Stimulated activated CD4-positive, alpha-beta T cell treated with anti-CD3 and anti-CD28 coated beads, Interleukin-15, amount 100 ng/mL, for 24 hours (primary cell): ENCODE measurements around the gene RETNLB.

ENCODE experiments used
- DNase-seq: peaks from one replicate; pipeline ENCODE4 v3.0.0-alpha.2; 2020

RETNLB gene, protein sequence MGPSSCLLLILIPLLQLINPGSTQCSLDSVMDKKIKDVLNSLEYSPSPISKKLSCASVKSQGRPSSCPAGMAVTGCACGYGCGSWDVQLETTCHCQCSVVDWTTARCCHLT

DNA sequence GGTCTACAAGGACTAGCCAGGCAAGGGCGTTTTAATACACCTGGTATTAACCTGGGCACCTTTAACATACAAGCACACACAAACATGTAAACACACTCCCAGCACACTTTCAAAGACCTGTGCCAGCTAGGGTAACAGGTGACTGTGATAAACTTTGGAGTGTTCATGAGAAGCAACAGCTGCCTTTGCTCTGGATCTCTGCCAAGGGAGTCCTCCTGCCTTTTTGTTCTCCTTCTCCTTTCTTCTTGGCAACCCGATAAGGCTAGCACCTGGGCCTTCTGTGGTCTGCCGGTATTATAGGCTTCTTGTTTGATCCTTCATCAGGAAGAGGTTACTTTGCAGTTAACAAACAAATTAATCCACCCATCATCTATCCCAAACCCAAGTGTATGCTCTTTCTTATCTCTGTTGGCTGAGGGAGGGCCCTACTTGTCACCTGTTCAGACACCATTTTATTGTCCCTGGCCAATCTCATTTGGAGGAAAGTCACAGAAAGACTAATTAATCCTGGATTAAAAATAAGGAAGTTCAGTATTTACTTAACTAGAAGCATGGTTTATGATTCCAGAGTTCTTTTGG is at the start of gene RETNLB:
RETNLB (minus strand) TSS at position 7 of the 579 bp plus-strand sequence. CDS start 225 bp downstream, outside the sequence.
- no peak for DNase-seq

DNA sequence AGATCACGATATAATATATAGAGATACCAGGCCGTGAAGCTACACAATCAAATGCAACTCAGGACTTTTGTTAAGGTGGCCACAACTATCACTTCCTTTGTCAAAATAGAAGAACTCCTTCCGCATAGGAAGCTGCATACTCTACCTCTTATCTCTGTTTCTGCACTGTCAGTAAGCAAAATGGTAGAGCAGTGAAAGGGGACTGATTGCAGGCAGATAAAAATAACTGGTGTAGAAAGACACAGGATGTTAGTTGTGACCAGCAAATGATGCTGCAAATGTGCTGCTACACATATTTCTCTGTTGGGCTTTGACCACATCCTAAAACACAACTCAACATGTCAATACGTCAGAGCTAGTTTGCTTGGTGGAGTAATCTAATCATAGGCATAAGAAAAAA is 49.1 kb upstream of the RETNLB start:
- DNase-seq: no peak

DNA sequence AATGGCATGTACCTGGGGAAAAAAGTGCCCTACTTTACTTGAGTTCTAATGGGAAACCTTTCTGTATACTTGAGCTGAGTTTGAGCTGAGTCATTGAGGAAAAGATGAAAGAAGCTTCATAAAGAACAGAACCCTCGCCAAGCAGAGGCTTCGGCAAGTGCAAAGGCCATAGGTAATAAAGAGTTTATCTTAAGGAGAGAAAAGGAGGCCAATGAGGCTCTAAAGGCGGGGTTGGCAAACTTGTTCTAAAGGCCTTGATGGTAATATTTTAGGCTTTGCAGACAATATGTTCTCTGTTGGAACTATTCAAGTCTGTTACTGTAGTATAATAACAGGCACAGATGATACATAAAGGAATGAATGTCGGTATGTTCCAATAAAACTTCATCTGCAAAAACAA is 47.8 kb upstream of the RETNLB start:
- DNase-seq: no peak

DNA sequence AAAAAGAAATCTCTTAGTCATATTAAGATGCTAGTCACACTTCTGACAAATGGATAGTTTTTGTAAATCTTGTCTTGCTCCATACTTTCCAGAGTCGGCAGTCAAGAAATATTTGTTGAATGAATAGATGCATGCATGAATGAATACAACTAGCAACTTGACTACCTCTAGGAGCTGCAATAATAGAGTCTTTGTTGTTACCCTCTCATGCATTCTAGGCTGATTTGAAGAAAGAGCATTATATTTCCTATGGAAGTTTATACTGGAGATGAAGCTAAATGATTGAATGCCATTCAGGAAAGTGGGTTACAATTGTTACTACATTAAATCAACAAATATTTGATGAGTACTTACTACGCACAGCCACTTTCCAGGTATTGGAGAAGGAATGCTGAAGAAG is 47.2 kb upstream of the RETNLB start:
- DNase-seq: no peak

DNA sequence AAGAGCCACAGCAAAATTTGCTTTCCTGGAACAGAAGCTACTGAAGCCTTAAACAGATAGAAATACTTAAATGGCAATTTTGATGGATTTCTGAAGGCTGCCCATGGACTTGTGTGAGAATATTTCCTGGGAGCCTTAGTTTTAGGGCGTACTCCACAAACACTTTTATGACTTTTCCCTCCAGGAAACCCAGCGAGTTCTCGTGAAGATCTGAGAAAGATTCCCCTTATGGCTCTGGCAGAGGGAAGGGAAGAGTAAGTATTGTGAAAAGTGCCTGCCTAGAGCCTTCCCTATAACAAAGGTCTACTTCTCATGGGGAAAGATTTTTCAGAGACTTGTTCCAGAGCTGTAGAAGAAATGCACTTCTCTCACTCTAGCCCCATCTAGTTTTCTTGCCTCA is 34.3 kb upstream of the RETNLB start:
- no peak for DNase-seq

DNA sequence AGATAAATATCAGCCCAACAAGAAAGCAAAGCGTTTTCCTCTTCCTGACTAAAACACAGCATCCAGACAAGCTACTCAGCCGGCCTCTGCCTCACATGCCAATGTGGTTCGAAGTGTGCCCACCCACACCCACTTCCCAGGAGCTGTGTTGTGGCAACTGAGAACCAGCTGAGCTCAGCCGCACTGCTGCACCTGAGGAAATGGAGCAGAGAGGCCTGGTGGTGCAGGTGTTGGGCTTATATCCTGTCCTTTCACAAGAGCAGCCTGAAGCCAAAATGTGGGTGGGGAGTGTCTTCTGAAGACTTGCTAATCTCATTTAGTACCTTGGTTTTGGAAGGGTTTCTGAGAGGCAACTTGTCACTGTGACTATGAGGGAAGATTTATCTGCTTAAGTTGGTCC is 23.0 kb upstream of the RETNLB start:
- DNase-seq: peak; percentile 32

DNA sequence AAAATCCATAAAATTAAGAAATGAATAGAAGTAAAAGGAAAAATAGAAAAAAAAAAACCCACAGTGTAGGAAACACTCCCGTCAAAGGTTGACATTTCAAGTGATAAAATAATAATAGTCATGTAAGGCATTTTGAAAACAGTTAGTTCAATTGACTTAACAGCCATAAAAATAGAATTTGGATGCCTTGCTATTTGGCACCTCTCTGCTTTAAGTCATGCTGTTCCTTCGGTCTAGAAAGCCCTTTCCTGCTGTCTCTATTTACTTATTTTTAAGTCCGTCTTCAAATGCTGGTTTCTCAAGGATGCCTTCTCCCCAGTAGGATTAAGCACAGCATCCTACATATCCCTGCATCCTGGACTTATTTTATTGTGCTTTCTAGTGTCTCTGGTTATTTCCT is 22.3 kb upstream of the RETNLB start:
- no peak for DNase-seq

DNA sequence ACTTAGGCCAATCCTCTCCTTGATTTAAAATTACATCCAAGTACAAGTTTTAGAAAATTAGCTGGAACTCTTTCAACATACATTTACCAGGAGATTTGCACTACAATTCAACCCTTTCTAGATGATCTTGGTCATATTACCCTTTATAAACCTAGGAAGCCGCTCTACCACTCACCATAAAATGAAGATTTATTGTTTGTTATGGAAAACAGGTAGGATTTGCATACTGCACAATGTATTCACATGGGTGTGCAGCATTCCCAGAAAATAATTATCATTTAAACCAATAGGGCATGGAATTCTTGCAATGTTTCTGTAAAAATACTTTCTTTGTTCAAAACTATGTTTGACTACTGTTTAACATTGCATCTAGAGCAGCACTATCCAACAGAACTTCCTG is 18.4 kb upstream of the RETNLB start:
- DNase-seq: no peak

DNA sequence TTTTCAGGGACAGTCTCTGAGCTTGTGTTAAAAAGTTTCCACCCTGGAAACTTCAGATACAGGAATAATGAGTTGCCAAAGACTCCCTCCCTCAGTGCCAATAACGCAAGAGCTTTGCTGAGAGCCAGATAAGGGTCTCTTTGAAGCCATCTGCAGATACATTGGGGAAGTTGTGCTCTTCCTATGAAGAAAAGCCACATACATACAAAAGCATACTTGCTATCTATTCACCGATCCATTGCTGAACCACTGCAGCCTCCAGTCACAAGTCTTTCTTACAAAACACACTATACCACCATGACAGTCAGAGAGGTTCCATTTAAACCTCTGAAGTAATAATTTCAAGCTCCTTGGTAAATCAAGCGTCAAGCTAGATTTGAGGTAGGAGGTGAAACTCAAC is 10.0 kb upstream of the RETNLB start:
- no peak for DNase-seq

DNA sequence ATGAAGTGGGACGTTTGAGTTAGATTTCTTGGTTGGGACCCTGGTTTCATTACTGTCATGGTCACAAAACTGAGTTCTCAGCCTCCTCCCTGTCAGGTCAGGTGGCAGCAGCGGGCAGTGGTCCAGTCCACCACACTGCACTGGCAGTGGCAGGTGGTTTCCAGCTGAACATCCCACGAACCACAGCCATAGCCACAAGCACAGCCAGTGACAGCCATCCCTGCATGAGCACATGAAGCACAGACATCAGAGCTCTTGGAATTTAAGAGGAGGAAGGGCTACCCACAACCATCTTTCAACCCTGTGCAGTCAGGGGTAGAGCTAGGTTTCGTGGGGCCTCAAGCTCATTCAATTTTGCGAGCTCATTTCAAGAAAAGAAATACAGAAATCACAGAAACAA is 1.5 kb downstream of the RETNLB start:
- no peak for DNase-seq

DNA sequence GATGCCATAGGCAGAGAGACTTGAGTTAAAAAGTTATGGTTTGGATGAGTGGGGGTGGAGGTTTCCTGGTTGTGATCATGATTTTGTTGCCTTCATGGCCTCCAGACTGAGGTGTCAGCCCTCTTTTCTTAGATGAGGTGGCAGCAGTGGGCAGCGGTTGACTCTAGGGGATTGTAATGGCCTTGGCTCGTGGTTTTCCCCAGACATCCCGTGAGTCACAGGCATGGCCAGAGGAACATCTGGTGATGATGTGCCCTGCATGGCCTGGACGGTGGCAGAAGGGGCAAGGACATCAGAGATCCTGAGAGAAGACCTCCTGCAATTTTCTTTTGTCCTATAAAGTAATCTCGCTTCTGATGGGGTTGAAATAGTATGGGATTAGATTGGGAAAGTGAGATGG is 12.4 kb downstream of the RETNLB start:
- no peak for DNase-seq

DNA sequence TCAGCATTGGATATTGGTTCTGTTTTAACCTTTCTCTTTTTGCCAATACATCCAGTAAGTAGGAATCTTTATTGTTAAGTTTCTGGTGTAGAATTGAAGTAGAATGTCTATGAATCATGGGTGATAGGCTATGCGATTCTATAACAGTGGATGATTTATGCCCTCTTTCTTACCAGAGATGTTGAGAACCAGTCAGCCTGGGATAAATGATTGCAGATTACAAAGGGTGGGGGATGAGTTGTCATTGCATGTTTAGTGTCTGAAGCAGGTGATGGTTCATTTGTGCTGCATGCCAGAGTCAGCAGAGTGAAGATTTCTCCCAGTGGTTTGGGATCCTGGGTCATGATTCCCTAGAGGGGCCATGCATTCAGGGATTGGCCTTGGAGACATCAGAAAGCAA is 14.3 kb downstream of the RETNLB start:
- DNase-seq: no peak

DNA sequence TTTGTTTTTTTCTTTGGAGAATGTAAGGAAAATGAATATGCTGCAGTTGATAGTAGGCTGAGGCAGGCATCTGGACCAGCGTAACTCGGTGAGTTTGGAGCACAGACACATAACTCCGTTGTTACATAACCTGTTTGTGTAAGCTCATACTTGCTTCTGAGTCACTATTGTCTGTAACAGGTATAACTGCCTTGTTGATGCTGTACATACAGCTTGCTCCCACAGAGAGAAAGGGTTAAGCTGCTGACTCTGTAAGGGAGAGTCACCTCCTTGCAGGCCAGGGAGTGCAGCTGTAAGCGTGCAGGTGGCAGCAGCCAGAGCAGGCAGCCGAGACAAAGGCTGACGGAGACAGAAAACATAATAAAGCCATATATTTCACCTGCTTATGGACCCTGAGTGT is 20.4 kb downstream of the RETNLB start:
- no peak for DNase-seq

DNA sequence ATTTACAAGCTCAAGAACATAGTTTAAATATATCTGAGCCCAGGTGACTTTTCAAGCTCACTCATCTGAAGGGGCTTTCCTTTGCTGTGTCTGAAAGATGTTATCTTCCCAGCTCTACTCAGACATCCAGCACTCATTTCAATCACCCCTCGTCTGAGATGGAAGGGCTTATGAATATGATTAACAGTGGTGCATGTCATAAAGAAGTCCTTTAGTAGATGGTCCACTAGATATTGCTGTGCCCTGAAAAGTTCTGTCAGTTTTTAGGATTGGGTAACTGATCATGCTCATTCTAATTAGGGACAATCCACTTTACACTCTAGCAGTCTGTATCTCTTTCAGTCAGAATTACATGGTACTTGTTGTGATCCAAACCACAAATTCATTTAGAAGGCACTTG is 28.3 kb downstream of the RETNLB start:
- DNase-seq: no peak

DNA sequence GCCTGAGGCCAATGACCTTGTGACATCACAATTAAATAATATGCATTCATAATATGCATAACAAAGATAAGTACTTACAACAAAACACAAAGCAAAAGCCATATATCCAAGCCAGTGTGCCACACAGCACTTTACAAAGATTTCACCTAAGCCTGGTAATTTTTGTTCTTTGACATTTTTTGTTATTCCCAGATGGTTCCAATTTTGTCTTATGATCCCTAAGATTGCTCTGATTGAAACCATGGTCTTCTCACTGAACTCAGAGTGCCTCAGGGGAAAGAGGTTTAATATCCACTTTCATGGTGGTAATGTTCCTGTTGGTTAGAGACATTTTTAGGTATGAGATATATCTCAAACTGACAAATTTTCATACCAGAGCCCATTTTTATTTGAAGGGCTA is 29.1 kb downstream of the RETNLB start:
- no peak for DNase-seq

DNA sequence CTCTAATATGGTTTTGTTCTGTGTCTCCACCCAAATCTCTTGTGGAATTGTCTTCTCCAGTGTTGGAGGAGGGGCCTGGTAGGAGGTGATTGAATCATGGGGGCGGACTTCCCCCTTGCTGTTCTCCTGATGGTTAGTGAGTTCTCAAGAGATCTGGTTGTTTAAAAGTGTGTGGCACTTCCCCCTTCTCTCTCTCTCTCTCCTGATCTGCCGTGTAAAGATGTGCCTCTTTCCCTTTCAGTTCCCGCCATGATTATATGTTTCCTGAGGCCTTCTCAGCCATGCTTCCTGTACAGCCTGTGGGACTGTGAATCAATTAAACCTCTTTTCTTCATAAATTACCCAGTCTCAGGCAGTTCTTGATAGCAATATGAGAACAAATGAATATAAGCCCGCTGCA is 33.1 kb downstream of the RETNLB start:
- no peak for DNase-seq

DNA sequence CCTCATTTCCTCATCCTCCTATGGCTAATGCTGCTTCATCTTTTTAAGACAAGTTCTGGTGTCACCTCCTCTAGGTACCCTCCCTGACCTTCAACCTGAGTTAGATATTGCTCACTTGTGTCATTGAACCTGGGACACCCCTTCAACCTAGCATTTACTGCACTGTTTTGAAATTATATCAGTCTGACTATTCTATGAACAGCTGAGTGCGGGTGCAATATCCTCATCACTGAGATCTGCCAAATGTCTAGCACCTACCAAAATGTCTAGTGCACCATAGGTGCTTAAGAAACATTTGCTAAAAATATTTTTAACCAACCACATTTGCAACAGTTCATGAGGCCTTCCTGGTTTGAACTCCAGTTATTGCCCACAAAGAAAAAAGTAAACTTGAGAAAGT is 34.5 kb downstream of the RETNLB start:
- no peak for DNase-seq

DNA sequence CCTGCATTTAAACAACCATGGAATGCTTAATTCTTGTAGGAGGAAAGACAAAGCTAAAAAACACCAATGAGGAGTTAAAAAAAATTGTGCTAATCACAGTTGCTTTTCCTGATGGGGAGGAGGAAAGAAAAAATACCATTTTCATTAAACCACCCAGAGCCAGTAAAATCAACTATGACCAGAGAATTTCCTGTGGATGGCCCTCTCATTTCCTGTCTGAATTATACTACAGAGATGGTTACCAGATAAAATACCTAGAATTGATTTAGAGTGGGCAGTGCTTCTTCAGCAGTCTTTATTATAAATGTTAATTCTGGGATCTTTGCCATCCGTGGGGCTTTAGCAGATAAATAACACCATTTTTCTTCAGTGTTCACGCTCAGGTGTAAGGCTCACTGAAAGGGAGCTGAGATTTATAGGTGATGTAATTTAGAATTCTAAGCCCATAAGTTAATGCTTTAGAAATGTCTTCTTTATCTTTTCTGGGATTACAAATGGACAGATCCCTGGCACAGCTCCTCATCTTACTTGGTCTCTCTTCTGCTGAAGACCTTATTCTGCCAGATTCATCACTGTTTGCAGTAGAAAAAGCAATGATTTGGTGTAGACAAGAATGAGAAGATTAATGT is 37.9 kb downstream of the RETNLB start:
- DNase-seq: no peak

DNA sequence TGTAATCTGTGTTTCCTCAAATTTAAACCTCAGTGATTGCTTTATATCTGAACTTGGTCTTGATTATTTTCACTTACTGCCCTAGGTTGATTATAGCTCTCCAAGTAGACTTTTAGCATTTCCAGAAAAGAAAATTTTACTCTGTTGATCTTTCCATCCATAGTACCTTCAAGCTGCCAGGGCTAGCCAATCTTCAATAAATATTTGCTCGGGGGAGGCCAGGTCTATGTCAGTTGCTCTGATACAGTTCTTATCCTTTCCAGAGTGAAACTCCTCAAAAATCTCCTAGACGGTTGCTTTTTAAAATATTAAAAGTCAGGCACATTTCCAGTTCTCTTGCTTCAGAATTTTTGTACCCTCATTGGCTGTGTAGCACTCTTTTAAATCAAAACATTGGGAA is 38.8 kb downstream of the RETNLB start:
- DNase-seq: no peak

DNA sequence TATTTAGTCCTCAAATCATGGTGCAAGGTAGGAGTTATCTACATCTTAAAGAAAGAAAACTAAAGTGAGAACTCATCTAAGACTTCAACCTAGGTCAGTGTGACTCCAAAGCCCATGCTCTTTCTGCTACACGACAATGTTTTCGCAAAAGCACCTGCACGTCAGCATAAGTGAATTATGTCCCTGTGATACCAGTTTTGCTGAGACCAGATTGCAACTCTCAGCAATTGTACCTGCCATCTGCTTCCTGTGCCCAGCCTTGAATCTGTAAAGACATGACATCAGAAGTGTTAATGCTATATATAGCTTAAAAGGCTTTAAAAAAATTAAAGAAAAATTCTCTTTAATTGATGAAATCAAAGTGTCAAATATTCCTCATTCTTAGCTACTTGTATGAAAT is 43.4 kb downstream of the RETNLB start:
- DNase-seq: no peak

DNA sequence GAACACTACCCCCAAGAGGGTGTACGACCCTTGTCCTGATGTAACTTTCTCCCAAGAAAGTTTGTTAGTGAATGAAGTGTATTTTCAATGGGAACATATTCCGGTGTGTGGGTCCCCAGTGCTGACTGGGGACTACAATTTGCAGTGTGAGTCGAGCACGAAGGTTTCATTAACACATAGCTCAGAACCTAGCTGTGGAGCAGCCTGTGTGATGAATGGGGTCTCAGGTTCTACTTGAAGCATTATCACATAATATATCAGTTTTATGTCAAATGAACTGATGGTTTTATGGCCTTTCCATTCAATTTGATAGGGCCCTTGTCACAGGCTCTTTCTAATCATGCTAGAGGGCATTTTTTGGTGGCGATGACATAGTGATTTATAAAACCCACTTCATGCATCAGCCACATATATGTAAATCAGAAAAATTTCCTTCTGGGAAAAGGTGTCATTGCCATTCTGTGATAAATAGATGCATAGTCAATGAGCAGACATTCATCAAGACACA is 44.1 kb downstream of the RETNLB start:
- no peak for DNase-seq
